Stimulated activated CD8-positive, alpha-beta memory T cell treated with anti-CD3 and anti-CD28 coated beads, Interleukin-12 subunit alpha, Interleukin-12 subunit beta, amount 100 ng/mL, for 24 hours (primary cell): ENCODE measurements around the gene CLTA.

Experiments
- DNase-seq: peaks from one replicate; pipeline ENCODE4 v3.0.0-alpha.2; 2020; ENCODE audit errors: extremely low read depth

Gene CLTA

DNA sequence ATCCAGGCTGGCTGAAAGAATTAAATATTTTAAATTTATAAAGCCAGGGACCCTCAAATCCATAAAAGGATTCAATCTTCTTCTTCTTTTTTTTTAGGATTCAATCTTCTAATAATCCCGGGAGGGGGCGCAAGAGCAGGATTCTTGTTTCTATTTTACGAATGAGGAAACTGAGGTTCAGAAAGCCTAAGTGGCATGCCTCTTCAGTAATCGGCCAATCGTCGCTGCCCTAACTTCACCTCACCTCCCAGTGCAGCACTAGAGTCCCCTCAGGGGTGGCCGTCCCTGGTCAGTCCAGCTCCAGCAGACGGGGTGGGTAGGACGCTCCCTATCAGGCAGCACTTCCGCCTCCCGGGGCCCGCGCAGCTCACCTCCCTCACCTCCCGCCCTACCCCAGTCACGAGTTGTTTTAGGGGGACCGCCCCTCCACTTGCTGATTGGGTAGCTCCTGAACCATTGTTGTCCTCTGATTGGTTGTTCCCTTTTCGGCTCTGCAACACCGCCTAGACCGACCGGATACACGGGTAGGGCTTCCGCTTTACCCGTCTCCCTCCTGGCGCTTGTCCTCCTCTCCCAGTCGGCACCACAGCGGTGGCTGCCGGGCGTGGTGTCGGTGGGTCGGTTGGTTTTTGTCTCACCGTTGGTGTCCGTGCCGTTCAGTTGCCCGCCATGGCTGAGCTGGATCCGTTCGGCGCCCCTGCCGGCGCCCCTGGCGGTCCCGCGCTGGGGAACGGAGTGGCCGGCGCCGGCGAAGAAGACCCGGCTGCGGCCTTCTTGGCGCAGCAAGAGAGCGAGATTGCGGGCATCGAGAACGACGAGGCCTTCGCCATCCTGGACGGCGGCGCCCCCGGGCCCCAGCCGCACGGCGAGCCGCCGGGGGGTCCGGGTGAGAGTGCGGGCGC lies at the start of gene CLTA:
Gene CLTA, plus strand, starts transcription at position 534 of the 902 bp plus-strand sequence. Its CDS starts 136 bp downstream, at position 670.
- peak; percentile 90 for DNase-seq

DNA sequence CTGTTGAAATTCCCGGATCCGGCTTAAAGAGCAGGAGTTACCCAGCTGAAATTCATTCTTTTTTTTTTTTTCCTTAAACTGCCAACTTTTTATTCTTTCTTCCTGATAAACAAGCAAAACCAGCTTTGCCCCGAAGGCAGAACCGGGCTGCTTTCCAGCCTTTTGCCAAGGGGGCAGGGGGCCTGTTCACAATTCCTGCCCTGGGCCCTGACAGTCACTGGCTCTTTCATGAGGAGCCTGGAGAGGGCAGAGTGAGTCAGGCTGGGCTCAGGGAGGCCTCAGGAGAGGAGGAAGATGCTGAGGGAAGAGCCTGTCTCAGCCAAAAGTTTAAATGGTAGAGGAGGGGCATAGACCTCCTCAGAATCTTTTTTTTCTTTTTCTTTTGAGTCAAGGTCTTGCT lies 49.4 kb upstream of the CLTA start:
- no peak for DNase-seq

GRCh38 chr9:36141761-36142160 lies 49.0 kb upstream of the CLTA start:
- DNase-seq, result no peak

DNA sequence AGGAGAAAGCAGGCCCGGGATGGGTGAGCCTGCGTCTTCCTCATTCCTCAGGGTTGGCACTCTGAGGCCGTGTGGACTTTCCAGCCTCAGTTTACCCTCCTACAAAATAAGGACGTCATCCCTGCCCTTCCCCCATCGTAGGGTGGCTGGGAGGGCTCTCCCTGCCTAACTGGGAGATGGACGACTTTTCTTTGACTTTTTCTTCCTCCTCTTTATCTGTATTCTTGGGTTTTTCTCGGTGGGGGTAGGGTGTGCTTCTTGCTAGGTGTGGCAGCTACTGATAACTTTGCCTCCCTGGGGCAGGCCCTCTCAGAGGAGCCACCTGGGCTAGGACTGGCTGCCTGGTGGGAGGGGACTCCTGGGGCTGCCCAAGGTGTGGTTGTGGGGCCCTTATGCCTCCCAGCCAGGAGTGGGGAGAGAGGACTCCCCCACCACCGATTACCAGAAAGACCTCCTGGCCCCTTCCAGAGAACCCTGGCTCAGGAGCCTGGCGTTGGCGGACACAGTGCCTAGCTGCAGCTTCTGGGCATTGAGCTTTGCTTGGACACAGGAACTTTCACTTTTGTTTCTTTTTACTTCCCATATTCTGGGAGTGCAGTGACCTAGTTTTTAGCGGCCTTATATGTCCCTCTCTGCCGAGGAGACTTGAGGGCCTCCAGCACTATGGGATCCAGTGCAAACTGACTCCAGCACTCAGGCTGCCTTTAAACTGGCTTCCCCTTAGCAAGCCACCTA lies 48.0 kb upstream of the CLTA start:
- DNase-seq, result no peak

DNA sequence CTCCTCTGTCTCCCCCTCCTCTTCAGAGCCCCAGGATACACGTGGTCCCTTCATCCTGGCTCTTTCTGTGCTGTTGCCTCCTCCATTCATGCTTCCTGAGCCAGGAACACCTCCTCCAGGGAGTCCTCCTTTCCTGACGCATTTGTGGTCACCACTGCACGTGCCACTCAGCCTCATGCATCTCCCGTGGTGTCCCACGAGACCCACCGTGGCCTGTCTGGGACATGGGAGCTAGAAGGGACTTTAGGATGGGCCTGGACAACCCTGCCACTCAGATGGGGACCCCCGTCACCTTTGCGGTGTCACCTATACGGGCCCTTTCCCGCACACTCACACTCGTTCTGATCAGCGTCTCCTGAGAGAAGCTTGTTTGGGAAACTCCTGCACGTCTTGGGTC lies 47.5 kb upstream of the CLTA start:
- DNase-seq, result no peak

DNA sequence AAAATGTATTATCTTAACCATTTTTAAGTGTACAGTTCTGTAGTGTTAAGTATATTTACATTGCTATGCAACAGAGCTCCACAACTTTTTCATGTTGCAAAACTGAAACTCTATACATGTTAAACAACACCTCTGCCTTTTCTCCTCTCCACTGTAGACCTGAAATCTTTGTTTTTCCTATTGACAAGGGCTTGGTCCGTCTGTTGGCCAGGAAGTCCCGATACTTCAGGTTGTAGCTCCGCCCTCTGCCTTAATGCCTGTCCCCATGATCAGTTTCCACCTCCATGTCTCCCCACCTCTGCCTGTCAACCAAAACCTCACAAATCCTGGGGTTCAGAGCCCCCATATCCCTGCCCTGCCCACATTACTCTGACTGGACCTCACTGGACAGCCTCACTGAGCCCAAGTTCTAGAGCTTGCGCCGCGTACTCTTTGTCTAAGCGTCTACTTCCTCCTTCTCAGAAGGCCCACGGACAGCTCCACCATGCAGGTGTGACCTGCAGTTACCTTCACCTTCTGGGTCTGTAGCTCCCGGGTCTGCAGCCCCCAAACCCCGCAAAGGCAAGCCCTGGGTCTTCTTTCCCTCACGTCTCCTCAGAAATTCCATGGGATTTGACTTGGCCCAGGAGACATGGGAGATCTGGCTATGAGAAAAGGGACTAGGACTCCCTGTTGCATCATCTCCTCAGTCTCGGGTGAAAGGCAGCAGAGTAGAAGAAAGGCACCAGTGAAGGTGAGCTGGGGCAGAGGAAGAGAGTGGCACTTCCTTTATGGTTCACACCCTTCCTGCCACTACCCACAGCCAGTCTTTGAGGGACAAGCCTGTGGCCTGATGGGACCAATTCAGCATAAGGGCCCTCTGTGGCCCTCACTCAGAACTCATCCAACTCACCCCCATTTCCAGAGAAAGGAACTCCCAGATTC lies 46.1 kb upstream of the CLTA start:
- no peak for DNase-seq

- no peak for DNase-seq
Measured at GRCh38 chr9:36145970-36146369, 44.8 kb upstream of the CLTA start.

DNA sequence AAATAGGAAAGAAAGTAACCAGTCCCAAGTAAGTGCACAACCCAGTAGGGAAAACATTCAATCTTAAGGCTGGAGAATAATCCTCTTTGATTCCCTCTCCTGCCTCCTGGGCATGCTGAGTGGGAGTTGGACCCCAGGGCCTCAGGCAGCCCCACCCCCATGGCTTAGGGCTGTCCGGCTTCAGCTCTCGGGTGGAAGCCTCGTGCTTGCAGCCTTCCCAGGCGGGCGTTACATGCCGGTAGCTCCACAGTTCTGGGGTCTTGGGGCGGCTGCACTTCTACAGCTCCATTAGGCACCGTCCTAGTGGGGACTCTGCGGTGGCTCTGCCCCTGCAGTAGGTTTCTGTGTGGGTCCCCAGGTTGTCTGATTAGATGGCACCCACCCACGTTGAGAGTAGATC lies 44.1 kb upstream of the CLTA start:
- no peak for DNase-seq

- DNase-seq, result no peak
Measured at GRCh38 chr9:36147441-36148175, 43.1 kb upstream of the CLTA start.

DNA sequence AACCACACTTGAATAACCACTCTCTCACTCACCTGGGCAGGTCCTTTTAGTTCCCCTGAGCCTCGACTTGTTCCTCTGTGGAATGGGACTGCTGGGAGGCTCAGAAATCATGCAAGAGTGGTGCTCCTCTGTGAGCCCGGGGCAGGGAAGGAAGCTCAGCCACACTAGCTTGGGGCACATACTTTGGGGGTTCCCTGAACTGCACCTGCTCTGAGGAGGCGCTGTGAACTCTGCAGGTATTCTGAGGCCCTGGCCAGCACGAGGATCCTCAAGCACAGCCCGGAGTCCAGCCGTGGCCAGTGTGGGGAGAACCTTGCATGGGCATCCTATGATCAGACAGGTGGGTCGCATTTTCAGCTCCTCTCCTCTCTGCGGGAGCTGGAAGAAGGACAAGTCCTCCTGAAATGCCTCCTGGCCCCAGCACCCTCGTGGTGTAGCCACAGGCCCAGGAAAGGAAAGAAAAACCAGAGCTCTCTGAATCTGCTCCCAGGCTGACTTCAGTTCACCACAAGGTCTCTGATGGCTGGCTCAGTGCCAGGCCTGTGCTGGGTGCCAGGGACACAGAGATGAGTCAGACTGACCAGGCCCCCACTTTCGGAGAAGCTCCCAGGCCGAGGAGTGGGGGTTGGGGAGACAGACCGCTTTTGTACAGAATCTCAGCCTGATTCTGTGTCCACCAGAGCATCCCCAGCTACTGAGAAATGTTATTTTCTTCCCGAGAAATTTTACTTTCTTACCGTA lies 42.2 kb upstream of the CLTA start:
- DNase-seq, result no peak

DNA sequence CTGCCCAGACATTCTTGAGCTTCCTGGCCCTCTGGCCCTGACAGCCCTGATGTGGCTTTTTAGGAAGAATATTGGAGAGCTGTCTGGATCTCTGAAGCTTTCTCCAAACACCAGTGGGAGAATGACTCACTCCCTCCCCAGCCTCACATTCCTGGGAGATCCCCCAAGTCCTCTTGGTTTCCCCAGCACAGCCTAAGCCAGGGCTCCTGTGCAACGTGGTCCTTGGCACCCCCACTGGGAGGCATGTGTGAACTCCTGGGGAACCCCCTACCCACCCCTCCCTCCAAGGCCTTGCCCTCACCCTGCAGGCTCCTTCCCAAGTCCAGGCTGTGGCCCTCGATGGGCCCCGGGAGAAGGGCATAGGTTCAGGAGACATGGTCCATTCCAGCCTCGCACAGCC lies 41.5 kb upstream of the CLTA start:
- DNase-seq, result no peak

DNA sequence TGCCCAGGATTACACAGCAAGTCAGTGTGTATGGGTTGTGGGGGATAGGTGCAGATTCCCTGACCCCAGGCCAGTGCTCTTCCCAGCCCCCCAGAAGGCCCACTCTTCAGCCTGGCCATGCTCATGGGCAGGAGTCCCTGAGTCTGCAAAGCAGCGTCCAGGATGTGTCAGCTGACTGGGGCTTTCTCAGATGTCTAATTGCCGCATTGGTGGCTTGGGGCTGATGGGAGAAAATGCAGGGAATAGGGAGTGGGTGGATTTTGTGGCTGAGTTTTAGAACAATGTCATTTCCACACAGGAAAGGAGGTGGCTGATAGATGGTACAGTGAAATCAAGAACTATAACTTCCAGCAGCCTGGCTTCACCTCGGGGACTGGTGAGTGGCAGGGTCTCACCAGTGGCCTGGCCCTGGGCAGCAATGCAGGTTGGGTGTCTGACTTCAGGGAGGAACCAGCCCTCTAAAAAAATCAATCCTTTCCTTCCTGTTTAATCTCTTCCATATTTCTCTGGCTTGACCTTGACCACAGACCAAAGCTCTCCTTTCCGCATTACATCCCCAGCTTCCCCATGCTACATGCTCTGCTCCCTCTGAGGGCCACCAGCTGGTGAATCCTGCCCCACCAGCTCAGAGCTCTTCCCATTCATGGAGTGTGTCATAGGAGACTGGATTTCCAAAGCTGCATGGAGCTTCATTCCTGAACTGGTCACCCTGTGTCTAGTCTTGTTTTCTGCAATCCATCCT lies 40.0 kb upstream of the CLTA start:
- no peak for DNase-seq

DNA sequence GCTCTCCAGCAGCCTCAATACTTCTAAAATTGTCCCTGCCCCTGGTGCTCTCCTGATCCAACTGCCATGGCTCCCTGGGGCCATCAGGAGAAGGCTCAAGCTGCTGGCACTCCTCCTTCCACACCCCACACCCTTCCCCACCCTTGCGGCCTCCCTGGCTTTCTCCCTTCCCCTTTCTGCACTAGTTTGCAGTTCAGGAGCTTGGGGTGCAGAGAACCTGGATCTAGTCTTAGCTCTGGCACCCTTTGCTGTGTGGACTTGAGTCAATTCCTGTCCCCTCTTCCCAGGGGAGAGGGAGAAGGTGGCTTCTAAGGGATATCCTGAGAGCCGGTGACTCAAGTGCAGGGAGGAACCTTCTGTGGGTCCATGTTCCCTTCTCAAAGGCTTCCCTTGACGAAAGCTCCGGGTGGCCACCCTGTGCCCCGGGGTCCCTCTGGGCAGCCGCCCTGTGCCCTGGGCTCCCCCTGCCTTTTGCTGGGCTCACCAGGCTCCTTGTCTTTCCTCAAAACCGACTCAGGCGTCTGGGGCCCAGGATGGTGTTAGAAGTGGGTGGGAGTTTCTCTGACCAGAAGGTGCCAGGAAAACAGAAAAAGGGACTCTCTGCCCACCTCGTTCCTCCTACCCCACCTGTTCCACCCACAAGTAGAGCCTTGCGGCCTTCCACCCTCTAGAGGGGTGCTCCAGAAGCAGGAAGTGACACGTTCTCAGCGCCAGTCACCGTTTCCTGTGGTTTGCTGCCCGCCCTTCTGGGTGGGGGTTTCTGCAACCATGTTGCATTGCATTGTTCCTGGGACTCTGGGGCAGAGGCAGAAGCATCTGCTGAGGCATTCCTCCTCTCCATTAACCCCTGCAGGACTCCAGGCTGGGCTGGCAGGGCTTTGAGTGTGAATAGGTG lies 39.2 kb upstream of the CLTA start:
- DNase-seq, result peak; percentile 72

GRCh38 chr9:36152741-36153438 lies 37.8 kb upstream of the CLTA start:
- no peak for DNase-seq

DNA sequence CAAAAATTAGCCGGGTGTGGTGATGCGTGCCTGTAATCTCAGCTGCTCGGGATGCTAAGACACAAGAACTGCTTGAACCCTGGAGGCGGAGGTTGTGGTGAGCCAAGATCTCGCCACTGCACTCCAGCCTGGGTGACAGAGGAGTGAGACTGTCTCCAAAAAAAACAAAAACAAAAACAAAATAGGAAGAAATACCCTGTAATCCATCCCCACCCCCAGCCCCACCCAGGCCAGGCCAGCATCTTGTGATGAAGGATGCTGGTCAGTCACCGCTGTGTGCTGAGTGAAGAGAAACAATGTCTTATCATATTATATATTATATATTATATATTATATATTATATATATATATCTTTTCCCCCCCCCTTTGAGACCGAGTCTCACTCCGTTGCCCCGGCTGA lies 37.0 kb upstream of the CLTA start:
- DNase-seq, result no peak

DNA sequence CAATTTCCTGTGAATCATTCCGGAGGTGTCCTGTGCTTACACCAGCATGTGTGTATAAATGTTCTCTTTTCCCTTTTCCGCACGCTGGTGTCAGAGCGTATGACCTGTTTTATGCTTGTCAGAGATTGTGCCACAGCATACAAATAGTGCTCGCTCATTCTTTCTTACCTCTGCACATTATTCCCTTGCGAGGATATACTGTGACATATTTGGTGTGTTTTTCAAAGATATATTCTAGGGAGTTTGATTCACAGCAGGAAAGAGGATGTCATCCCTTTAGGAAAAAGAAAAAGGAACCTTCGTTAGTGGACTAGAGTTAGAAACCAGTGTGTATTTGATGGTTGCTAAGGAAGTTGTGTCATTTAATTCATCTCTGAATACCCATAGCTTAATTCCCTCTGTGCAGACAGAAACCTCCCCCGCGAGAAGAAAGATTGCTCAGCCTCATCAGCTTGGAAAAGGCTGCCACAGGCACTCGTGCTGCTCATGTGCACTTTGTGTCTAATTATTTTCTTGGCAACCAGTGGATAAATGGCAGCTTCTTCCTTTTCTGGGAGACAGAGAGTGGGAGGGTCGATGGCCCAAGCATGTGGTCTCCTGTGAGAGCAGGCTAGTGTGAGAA lies 36.3 kb upstream of the CLTA start:
- no peak for DNase-seq

DNA sequence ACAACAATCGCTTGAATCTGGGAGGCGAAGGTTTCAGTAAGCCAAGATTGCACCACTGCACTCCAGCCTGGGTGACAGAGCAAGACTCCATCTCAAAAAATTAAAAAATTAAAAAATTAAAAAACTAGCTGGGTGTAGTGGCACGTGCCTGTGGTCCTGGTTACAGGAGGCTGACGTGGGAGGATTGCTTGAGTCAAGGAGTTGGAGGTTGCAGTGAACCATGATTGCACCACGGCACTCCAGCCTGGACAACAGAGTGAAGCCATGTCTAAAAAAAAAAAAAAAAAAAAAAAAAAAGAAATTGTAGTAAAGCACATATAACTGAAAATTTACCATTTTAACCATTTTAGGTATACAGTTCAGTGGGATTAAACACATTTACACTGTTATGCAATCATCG lies 34.6 kb upstream of the CLTA start:
- DNase-seq, result no peak

DNA sequence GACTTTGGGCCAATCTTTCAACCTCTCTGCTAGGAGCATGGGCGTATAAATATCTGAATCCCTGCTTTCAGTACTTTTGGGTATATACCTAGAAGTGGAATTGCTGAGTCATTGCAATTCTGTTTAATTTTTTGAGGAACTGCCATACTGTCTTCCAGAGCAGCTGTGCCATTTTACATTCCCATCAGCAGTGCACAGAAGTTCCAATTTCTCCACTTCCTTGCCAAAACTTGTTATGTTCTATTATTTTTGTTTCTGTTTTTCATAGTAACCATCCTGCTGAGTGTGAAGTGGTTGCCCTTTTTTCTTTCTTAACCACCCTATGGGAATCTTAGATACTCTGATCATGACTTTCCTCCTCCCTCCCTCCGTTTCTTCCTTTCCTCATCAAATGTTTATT lies 32.6 kb upstream of the CLTA start:
- DNase-seq, result no peak
